Mesendoderm (in vitro differentiated cells): ENCODE results near the gene RAB15.

ENCODE experiments used
- DNase-seq: peaks from one replicate; pipeline ENCODE4 v3.0.0; 2013
- H2AK5ac ChIP-seq: 2 replicates; pipeline ENCODE4 v1.6.1; 2013; ENCODE audit warnings: low read length, inconsistent platforms
- H2BK120ac ChIP-seq: 2 replicates; pipeline ENCODE4 v1.6.1; 2013; ENCODE audit warnings: low read depth, mild to moderate bottlenecking, low read length, moderate library complexity, mixed read lengths
- H2BK15ac ChIP-seq: replicated peaks from 2 replicates; pipeline ENCODE4 v1.6.1; 2013; ENCODE audit warnings: low read depth, mild to moderate bottlenecking, moderate library complexity
- H2BK5ac ChIP-seq: 2 replicates; pipeline ENCODE4 v1.6.1; 2013; ENCODE audit warnings: low read length, inconsistent platforms
- H3K18ac ChIP-seq: 2 replicates; pipeline ENCODE4 v1.6.1; 2013; ENCODE audit warnings: mild to moderate bottlenecking, low read length, mixed read lengths
- H3K23ac ChIP-seq: one replicate; pipeline ENCODE4 v1.6.1; 2013; ENCODE audit warnings: low read length
- H3K27ac ChIP-seq: 2 replicates; pipeline ENCODE4 v1.5.1; 2013; ENCODE audit warnings: low read depth, mild to moderate bottlenecking, inconsistent platforms, low read length, moderate library complexity
- H3K27me3 ChIP-seq: 2 replicates; pipeline ENCODE4 v1.6.1; 2013; ENCODE audit warnings: low read length, control low read depth, mild to moderate bottlenecking, inconsistent platforms; ENCODE audit not compliant: insufficient read depth, poor library complexity
- H3K36me3 ChIP-seq: 2 replicates; pipeline ENCODE4 v1.6.1; 2013; ENCODE audit warnings: low read length, inconsistent platforms; ENCODE audit not compliant: control insufficient read depth, insufficient read depth
- H3K4ac ChIP-seq: one replicate; pipeline ENCODE4 v1.6.1; 2013; ENCODE audit warnings: low read depth, mild to moderate bottlenecking, low read length, moderate library complexity
- H3K4me1 ChIP-seq: 2 replicates; pipeline ENCODE4 v1.6.1; 2013; ENCODE audit warnings: low read depth, low read length, inconsistent platforms; ENCODE audit not compliant: control insufficient read depth
- H3K4me2 ChIP-seq: 2 replicates; pipeline ENCODE4 v1.6.1; 2013; ENCODE audit warnings: low read length
- H3K4me3 ChIP-seq: 2 replicates; pipeline ENCODE4 v1.5.1; 2013; ENCODE audit warnings: mild to moderate bottlenecking, low read length
- H3K56ac ChIP-seq: one replicate; pipeline ENCODE4 v1.6.1; 2013; ENCODE audit warnings: low read length
- H3K79me1 ChIP-seq: 2 replicates; pipeline ENCODE4 v1.6.1; 2013; ENCODE audit warnings: low read length, inconsistent platforms
- H3K79me2 ChIP-seq: 2 replicates; pipeline ENCODE4 v1.6.1; 2013; ENCODE audit warnings: mild to moderate bottlenecking, low read length; ENCODE audit not compliant: control insufficient read depth, insufficient read depth
- H3K9ac ChIP-seq: 2 replicates; pipeline ENCODE4 v1.6.1; 2013; ENCODE audit warnings: low read length, inconsistent platforms
- H4K5ac ChIP-seq: one replicate; pipeline ENCODE4 v1.6.1; 2013; ENCODE audit warnings: low read length
- H4K8ac ChIP-seq: one replicate; pipeline ENCODE4 v1.6.1; 2013; ENCODE audit warnings: low read depth, mild to moderate bottlenecking, control low read depth, low read length, moderate library complexity
- WGBS: extraction: QIAGEN DNeasy Blood & Tissue Kit; methylation state at CpG from one replicate; pipeline ENCODE4 v1.1.7; 2013; ENCODE audit warnings: low lambda C conversion rate, missing lambda C conversion rate; ENCODE audit not compliant: insufficient coverage; ENCODE audit errors: extremely low coverage; 5-methylcytosine and 5-hydroxymethylcytosine counted together

RAB15 gene

DNA sequence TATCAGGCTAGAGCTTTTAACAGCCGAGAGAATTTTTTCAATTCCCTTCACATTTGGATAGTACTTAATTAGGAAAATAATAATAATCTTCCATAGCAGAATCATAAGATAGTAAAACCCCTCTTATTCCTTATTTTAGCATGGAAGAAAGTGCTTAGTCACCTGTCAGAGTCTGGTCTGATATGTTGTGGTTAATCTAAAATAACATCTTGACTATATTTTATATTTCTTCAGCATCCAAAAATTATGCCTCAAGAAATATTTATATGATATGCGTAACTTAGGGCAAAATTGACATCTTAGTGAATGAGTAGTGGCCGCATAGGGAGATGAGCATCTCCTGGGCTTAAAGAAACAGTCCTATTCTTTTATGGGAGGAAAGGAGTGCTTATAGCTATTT is 45.1 kb downstream of the RAB15 start:
- Histone ChIP-seq H3K4ac (no peak overlapping the region), H4K5ac (no peak overlapping the region), H3K79me2 (no peaks in the 10 kb centered on the region), H2BK120ac (no peak overlapping the region), H3K9ac (no peak overlapping the region), H3K36me3 (peaks cover 2% of the 10 kb centered on the region), H3K18ac (no peak overlapping the region), H3K27ac (no peak overlapping the region), H4K8ac (no peak overlapping the region), H3K27me3 (no peaks in the 10 kb centered on the region), H3K79me1 (no peaks in the 10 kb centered on the region), H2BK15ac (no peak overlapping the region), H2BK5ac (no peak overlapping the region), H2AK5ac (no peak overlapping the region), H3K56ac (no peak overlapping the region), H3K4me2 (no peak overlapping the region), H3K4me1 (no peaks in the 10 kb centered on the region), H3K23ac (no peak overlapping the region), H3K4me3 (no peak overlapping the region)
- WGBS, result no CpG with 5 or more reads among the region's 3 CpGs
- DNase-seq, result no peak

DNA sequence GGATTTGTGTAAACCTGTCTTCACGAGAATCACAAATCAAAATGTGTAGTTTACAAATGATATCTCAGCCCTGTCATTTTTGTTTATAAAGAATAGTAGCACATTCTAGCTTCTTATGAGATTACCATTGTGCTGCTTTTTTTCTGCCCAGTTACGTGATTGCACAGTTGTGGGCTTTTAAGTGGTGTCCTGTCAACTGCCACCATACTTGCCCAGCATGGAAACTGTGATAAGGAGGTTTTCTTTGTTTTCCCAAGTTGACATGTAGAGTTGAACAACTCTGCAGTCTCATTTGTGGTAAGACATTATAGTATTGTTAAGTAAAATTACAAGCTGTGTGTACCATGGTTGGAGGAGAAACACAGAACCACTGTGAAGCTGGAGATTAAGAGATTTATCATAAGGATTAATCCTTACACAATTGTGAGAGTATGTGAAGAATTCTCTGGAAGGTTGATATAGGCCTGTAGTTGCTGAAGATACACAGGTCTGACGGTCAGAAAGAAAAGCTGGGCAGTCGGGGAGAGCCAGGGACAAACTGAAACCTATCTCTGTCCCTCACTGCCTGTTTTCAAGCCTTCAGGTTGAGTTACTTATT is 45.6 kb downstream of the RAB15 start:
- Histone ChIP-seq H3K79me1 (peaks cover 1% of the 10 kb centered on the region), H3K27me3 (no peaks in the 10 kb centered on the region), H4K8ac (no peak overlapping the region), H3K36me3 (peaks cover 2% of the 10 kb centered on the region), H4K5ac (no peak overlapping the region), H3K18ac (no peak overlapping the region), H2BK120ac (no peak overlapping the region), H2BK15ac (no peak overlapping the region), H2AK5ac (no peak overlapping the region), H3K4ac (no peak overlapping the region), H3K79me2 (no peaks in the 10 kb centered on the region), H3K4me1 (no peaks in the 10 kb centered on the region), H3K23ac (no peak overlapping the region), H3K9ac (no peak overlapping the region), H3K4me2 (no peak overlapping the region), H2BK5ac (no peak overlapping the region), H3K4me3 (no peak overlapping the region), H3K27ac (no peak overlapping the region), H3K56ac (no peak overlapping the region)
- DNase-seq, result no peak
- WGBS, result no CpG with 5 or more reads among the region's 4 CpGs

- no peak overlapping the region for H3K18ac ChIP-seq
- H3K79me1 ChIP-seq, result peaks cover 3% of the 10 kb centered on the region
- no peak overlapping the region for H3K4ac ChIP-seq
- no peak overlapping the region for H3K56ac ChIP-seq
- no peak overlapping the region for H2AK5ac ChIP-seq
- H3K27me3 ChIP-seq, result no peaks in the 10 kb centered on the region
- H3K4me3 ChIP-seq, result no peak overlapping the region
- no peak overlapping the region for H3K27ac ChIP-seq
- no peak overlapping the region for H3K9ac ChIP-seq
- no peaks in the 10 kb centered on the region for H3K4me1 ChIP-seq
- peaks cover 2% of the 10 kb centered on the region for H3K36me3 ChIP-seq
- no peak overlapping the region for H2BK15ac ChIP-seq
- DNase-seq, result no peak
- H4K5ac ChIP-seq, result no peak overlapping the region
- H3K4me2 ChIP-seq, result no peak overlapping the region
- no CpG with 5 or more reads among the region's 3 CpGs for WGBS
- H3K79me2 ChIP-seq, result peaks cover 1% of the 10 kb centered on the region
- H2BK5ac ChIP-seq, result no peak overlapping the region
- H4K8ac ChIP-seq, result no peak overlapping the region
- no peak overlapping the region for H3K23ac ChIP-seq
- H2BK120ac ChIP-seq, result no peak overlapping the region
These were observed 49.1 kb downstream of the RAB15 start for GRCh38 chr14:64923015-64923414.

DNA sequence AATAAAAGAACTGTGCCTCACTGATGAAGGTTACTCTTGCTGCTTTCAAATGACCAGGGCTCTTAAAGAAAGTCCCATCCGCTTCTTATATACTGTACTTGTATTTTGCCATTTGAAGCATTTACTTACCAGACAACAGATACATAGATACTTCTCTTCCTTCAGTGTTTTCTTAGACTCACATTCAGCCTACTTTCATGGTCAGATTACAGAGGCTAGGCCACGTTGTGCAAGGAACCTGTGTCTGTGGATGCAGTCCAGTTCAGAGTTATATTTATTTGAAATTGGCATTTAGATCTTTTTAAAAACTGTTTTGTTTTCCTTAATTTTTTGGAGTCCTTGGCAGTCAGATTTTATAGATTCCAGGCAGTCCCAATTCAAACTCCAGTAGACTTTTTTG is 51.7 kb downstream of the RAB15 start:
- no peak overlapping the region for H3K4ac ChIP-seq
- H3K79me2 ChIP-seq, result peaks cover 4% of the 10 kb centered on the region
- WGBS, result no CpG with 5 or more reads among the region's 2 CpGs
- H3K36me3 ChIP-seq, result no peaks in the 10 kb centered on the region
- H2BK5ac ChIP-seq, result no peak overlapping the region
- DNase-seq, result no peak
- H3K4me2 ChIP-seq, result no peak overlapping the region
- H4K8ac ChIP-seq, result no peak overlapping the region
- H3K4me1 ChIP-seq, result no peaks in the 10 kb centered on the region
- H2BK15ac ChIP-seq, result no peak overlapping the region
- H3K56ac ChIP-seq, result no peak overlapping the region
- peaks cover 6% of the 10 kb centered on the region for H3K79me1 ChIP-seq
- no peak overlapping the region for H2BK120ac ChIP-seq
- no peak overlapping the region for H3K23ac ChIP-seq
- no peak overlapping the region for H3K18ac ChIP-seq
- H4K5ac ChIP-seq, result no peak overlapping the region
- H3K27ac ChIP-seq, result no peak overlapping the region
- H3K9ac ChIP-seq, result no peak overlapping the region
- no peak overlapping the region for H3K4me3 ChIP-seq
- H2AK5ac ChIP-seq, result no peak overlapping the region
- no peaks in the 10 kb centered on the region for H3K27me3 ChIP-seq

GRCh38 chr14:64919618-64920017 is 52.5 kb downstream of the RAB15 start:
- Histone ChIP-seq H3K23ac (no peak overlapping the region), H3K27ac (no peak overlapping the region), H3K18ac (no peak overlapping the region), H4K8ac (no peak overlapping the region), H2BK120ac (no peak overlapping the region), H3K36me3 (no peaks in the 10 kb centered on the region), H3K56ac (no peak overlapping the region), H2BK15ac (no peak overlapping the region), H3K4me2 (no peak overlapping the region), H3K79me2 (peaks cover 12% of the 10 kb centered on the region), H3K4ac (no peak overlapping the region), H3K4me1 (peaks cover 2% of the 10 kb centered on the region), H4K5ac (no peak overlapping the region), H3K27me3 (no peaks in the 10 kb centered on the region), H3K9ac (no peak overlapping the region), H2AK5ac (no peak overlapping the region), H3K4me3 (no peak overlapping the region), H3K79me1 (peaks cover 11% of the 10 kb centered on the region), H2BK5ac (no peak overlapping the region)
- no CpG with 5 or more reads among the region's 5 CpGs for WGBS
- peak; percentile 38 for DNase-seq

GRCh38 chr14:64919215-64919614 is 52.9 kb downstream of the RAB15 start:
- Histone ChIP-seq H4K8ac (no peak overlapping the region), H3K79me2 (peaks cover 12% of the 10 kb centered on the region), H3K4me3 (no peak overlapping the region), H3K9ac (no peak overlapping the region), H2BK120ac (no peak overlapping the region), H3K4ac (no peak overlapping the region), H3K79me1 (peaks cover 11% of the 10 kb centered on the region), H2BK15ac (no peak overlapping the region), H3K36me3 (no peaks in the 10 kb centered on the region), H3K4me2 (no peak overlapping the region), H3K23ac (no peak overlapping the region), H2BK5ac (no peak overlapping the region), H4K5ac (no peak overlapping the region), H2AK5ac (no peak overlapping the region), H3K56ac (no peak overlapping the region), H3K18ac (no peak overlapping the region), H3K27me3 (no peaks in the 10 kb centered on the region), H3K4me1 (peaks cover 2% of the 10 kb centered on the region), H3K27ac (no peak overlapping the region)
- DNase-seq, result no peak
